ENCODE data around the gene WIPF3. TPM values are rescaled to one million over a fixed set of nuclear protein-coding genes. Genes with fewer than 3 reads are reported as not detected.

Gene WIPF3
- total RNA-seq, 1 experiment from 2014 or later = 2.0 TPM

DNA sequence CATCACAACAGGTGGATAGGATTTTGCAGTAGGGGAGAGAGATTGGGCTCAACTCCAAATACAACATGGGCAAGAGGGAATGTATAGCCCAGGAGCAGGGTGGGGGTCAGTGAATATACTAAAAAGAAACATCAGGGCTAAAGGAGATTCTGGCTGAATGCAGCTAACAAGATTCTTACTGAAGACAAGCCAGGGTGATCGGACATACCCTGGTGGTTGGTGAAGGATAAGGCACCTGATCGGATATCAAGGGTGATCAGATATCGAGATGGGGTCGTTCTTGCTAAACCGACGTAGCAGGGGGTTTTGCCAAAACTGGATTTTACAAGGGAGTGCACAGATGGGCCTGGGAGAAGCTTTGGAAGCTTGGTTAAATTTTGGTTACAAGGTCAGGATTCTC, 34.4 kb downstream of the WIPF3 start:
- no peaks in the 10 kb centered on the region for H3K36me3 ChIP-seq (ENCODE audit: control insufficient read depth, insufficient read depth, low read length)
- TF ChIP-seq POLR2AphosphoS5 (IDR thresholded peaks at IDR 0.05; ENCODE audit: low read depth, low read length) (no peak), TCF7L2 (IDR thresholded peaks at IDR 0.05; ENCODE audit: low read depth, low read length) (no peak), REST (IDR thresholded peaks at IDR 0.05; ENCODE audit: insufficient read depth in 1 of 2, low read depth in 2 of 2, low read length in 1 of 2) (no peak), SIN3A (IDR thresholded peaks at IDR 0.05; ENCODE audit: borderline replicate concordance, insufficient read depth, low read depth, low read length) (no peak), CTCF (IDR thresholded peaks at IDR 0.05) (no peak)
- DNase-seq (ENCODE audit: low read depth, low spot score) = no peak
- H3K27me3 ChIP-seq (ENCODE audit: control insufficient read depth, insufficient read depth, low read length) = peaks cover 5% of the 10 kb centered on the region
- H3K4me1 ChIP-seq (ENCODE audit: control insufficient read depth, insufficient read depth, low read length) = no peaks in the 10 kb centered on the region
- ChIA-PET CTCF (no interaction called here), POLR2A (no interaction called here)
- no peak overlapping the region for H3K27ac ChIP-seq (ENCODE audit: low read length)
- no TSS peak for BruUV-seq (replicated peaks)
- H3K4me3 ChIP-seq (ENCODE audit: low read depth in 2 of 2, low read length in 2 of 2) = no peak overlapping the region
- ATAC-seq = no peak
- in situ Hi-C loops (cut with HindIII; ENCODE audit: low pct_unique_long_range_greater_than_20kb, low sequenced_read_pairs) (no loop called here), intact Hi-C loops (cut with micrococcal nuclease; ENCODE audit: unreplicated experiment) (no loop called here)
- H3K9me3 ChIP-seq (ENCODE audit: control insufficient read depth, insufficient read depth, low read depth, low read length) = no peaks in the 10 kb centered on the region

DNA sequence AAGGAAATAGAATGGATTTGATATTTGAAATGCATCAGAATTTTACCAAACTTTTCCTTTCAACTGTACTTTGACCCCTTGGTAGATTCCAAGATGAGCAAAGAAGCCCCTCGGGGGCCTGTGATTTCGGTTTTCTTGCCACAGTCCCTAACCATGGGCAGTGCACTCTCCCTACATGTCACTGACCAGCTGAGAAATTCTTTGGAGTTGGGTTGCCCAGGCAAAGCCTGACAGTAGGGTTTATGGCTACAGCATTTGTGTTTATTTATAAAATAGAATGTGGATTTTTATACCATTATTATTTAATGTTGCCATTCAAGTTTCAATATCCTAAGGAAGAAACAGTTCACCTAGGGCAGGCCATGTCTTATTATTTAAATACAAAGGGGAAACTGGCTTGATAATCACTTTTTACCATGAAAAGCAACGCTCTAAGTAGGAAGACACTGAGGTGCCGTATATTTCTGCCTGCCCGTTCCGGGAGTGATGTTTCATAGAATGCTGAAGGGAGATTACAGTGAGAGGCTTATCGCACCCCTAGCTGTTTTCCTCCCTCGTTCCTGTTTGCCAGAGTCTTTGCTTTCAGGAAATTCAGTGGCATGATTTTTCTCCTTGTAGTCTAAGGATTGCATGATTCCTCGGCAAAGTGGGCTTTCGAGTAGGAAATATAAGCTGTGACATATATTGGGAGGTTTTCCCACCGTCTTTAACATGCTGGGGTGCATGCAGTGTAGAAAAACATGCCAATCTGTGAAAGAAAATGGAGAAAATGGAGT, 35.8 kb downstream of the WIPF3 start:
- Histone ChIP-seq H3K36me3 (ENCODE audit: control insufficient read depth, insufficient read depth, low read length) (no peaks in the 10 kb centered on the region), H3K4me3 (ENCODE audit: low read depth in 2 of 2, low read length in 2 of 2) (no peak overlapping the region), H3K9me3 (ENCODE audit: control insufficient read depth, insufficient read depth, low read depth, low read length) (no peaks in the 10 kb centered on the region), H3K27me3 (ENCODE audit: control insufficient read depth, insufficient read depth, low read length) (peaks cover 5% of the 10 kb centered on the region), H3K27ac (ENCODE audit: low read length) (no peak overlapping the region), H3K4me1 (ENCODE audit: control insufficient read depth, insufficient read depth, low read length) (no peaks in the 10 kb centered on the region)
- CTCF ChIA-PET = no interaction called here
- DNase-seq (ENCODE audit: low read depth, low spot score) (no peak), ATAC-seq (no peak)
- intact Hi-C loops (cut with micrococcal nuclease; ENCODE audit: unreplicated experiment) (no loop called here), in situ Hi-C loops (cut with HindIII; ENCODE audit: low pct_unique_long_range_greater_than_20kb, low sequenced_read_pairs) (no loop called here)
- POLR2A ChIA-PET = no interaction called here
- no TSS peak for BruUV-seq (replicated peaks)
- TF ChIP-seq POLR2AphosphoS5 (IDR thresholded peaks at IDR 0.05; ENCODE audit: low read depth, low read length) (no peak), SIN3A (IDR thresholded peaks at IDR 0.05; ENCODE audit: borderline replicate concordance, insufficient read depth, low read depth, low read length) (no peak), CTCF (IDR thresholded peaks at IDR 0.05) (no peak), TCF7L2 (IDR thresholded peaks at IDR 0.05; ENCODE audit: low read depth, low read length) (no peak), REST (IDR thresholded peaks at IDR 0.05; ENCODE audit: insufficient read depth in 1 of 2, low read depth in 2 of 2, low read length in 1 of 2) (no peak)
